Mucosa of rectum (tissue), 2 donors: ENCODE results near the gene EXOSC6.
"Not testable (repeated sequence)": the region's sequence is repeated elsewhere in the genome, so short reads cannot be mapped to it uniquely, and the experiment has no call there.

ENCODE experiments used
- H3K27ac ChIP-seq, 2 donors: one replicate each; pipeline ENCODE4 v1.7.0; 2013; ENCODE audit warnings: inconsistent platforms in 2 of 2, low read depth in 2 of 2, low read length in 2 of 2
- H3K27me3 ChIP-seq, 2 donors: one replicate each; pipeline ENCODE4 v1.7.0; 2013; ENCODE audit warnings: low read length in 2 of 2; ENCODE audit not compliant: control insufficient read depth in 2 of 2, insufficient read depth in 2 of 2
- H3K36me3 ChIP-seq, 2 donors: one replicate each; pipeline ENCODE4 v1.7.0; 2013; ENCODE audit warnings: low read length in 2 of 2; ENCODE audit not compliant: control insufficient read depth in 2 of 2, insufficient read depth in 2 of 2
- H3K4me1 ChIP-seq, 2 donors: one replicate each; pipeline ENCODE4 v1.7.0; 2013; ENCODE audit warnings: low read length in 2 of 2, mild to moderate bottlenecking in 1 of 2; ENCODE audit not compliant: control insufficient read depth in 2 of 2, insufficient read depth in 2 of 2
- H3K4me3 ChIP-seq, 2 donors: one replicate each; pipeline ENCODE4 v1.7.0; 2013; ENCODE audit warnings: low read length in 2 of 2
- H3K9ac ChIP-seq, 2 donors: one replicate each; pipeline ENCODE4 v1.7.0; 2013; ENCODE audit warnings: low read length in 2 of 2, low read depth in 1 of 2, mild to moderate bottlenecking in 1 of 2
- H3K9me3 ChIP-seq, 2 donors: one replicate each; pipeline ENCODE4 v1.7.0; 2013; ENCODE audit warnings: low read length in 2 of 2; ENCODE audit not compliant: control insufficient read depth in 2 of 2
- donor health status: healthy.
- donor health status: Normal muscosa, but diverticular disease.

EXOSC6 gene

GRCh38 chr16:70203508-70203907 is 48.2 kb downstream of the EXOSC6 start:
- not testable (repeated sequence) for H3K9me3 ChIP-seq, H3K36me3 ChIP-seq, H3K27ac ChIP-seq, H3K4me3 ChIP-seq, H3K4me1 ChIP-seq, H3K9ac ChIP-seq, H3K27me3 ChIP-seq

- H3K27me3 ChIP-seq, H3K9ac ChIP-seq, H3K4me3 ChIP-seq, H3K36me3 ChIP-seq, H3K27ac ChIP-seq, H3K9me3 ChIP-seq, H3K4me1 ChIP-seq: not testable (repeated sequence)
Measured at GRCh38 chr16:70200063-70200462, 51.7 kb downstream of the EXOSC6 start.

GRCh38 chr16:70199170-70199569 is 52.6 kb downstream of the EXOSC6 start:
- not testable (repeated sequence) for H3K27ac ChIP-seq, H3K4me1 ChIP-seq

GRCh38 chr16:70198666-70199065 is 53.1 kb downstream of the EXOSC6 start:
- H3K9ac ChIP-seq, H3K9me3 ChIP-seq, H3K4me1 ChIP-seq, H3K27ac ChIP-seq, H3K36me3 ChIP-seq, H3K4me3 ChIP-seq, H3K27me3 ChIP-seq: not testable (repeated sequence)

More at GRCh38 chr16:70199170-70199569, 52.6 kb downstream of the EXOSC6 start:
- not testable (repeated sequence) for H3K9me3 ChIP-seq, H3K36me3 ChIP-seq, H3K27me3 ChIP-seq, H3K4me3 ChIP-seq, H3K9ac ChIP-seq

- H3K4me1 ChIP-seq, H3K27me3 ChIP-seq, H3K4me3 ChIP-seq, H3K36me3 ChIP-seq, H3K9ac ChIP-seq, H3K9me3 ChIP-seq, H3K27ac ChIP-seq: not testable (repeated sequence)
Measured at GRCh38 chr16:70198230-70198629, 53.5 kb downstream of the EXOSC6 start.

GRCh38 chr16:70197611-70198010 is 54.1 kb downstream of the EXOSC6 start:
- not testable (repeated sequence) for H3K4me3 ChIP-seq, H3K4me1 ChIP-seq, H3K9ac ChIP-seq, H3K27me3 ChIP-seq, H3K27ac ChIP-seq, H3K36me3 ChIP-seq, H3K9me3 ChIP-seq
